Upper lobe of left lung (tissue), 4 donors: ENCODE measurements around the gene KCTD4.

Source experiments
- POLR2A ChIP-seq, 4 donors: fragments of 450-650 bp; IDR thresholded peaks; one replicate each; pipeline ENCODE4 v1.5.1; 2016 to 2017; ENCODE audit warnings: antibody characterized with exemption in 4 of 4, mild to moderate bottlenecking in 2 of 4
- POLR2AphosphoS5 ChIP-seq, 2 donors: sonication (generic); formaldehyde crosslinking; IDR thresholded peaks; one replicate each; pipeline ENCODE4 v1.5.1; 2017; ENCODE audit warnings: antibody characterized with exemption in 2 of 2
- TF ChIP-seq, protein P1 (sequence below), 6 experiments: fragments of 450-650 bp in 4 of 6; fragments of 200-600 bp in 2 of 6; sonication (generic) in 2 of 6; IDR thresholded peaks; one replicate each; pipeline ENCODE4 v1.5.1; 2016 to 2019; ENCODE audit warnings: antibody characterized with exemption in 6 of 6

DNA sequence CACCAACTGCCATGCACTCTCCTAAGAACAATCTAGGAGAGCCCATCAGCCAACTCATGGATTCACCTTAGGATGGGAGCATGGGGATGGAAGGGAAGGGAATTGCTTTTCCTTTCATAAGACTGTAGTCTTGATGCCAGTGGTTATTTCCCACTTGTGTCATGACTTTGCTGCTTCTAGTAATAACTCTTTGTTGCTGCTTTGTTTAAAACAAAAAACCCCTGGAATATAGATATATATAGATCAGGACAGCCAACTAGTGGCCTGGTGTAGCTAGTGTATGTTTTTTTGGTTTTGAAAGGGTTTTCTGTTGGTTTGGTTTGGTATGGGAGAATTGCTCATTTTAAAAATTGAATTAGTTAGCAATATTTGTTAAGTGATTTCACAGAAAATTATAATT lies 39.3 kb upstream of the KCTD4 start:
- TF ChIP-seq, protein P1, sequence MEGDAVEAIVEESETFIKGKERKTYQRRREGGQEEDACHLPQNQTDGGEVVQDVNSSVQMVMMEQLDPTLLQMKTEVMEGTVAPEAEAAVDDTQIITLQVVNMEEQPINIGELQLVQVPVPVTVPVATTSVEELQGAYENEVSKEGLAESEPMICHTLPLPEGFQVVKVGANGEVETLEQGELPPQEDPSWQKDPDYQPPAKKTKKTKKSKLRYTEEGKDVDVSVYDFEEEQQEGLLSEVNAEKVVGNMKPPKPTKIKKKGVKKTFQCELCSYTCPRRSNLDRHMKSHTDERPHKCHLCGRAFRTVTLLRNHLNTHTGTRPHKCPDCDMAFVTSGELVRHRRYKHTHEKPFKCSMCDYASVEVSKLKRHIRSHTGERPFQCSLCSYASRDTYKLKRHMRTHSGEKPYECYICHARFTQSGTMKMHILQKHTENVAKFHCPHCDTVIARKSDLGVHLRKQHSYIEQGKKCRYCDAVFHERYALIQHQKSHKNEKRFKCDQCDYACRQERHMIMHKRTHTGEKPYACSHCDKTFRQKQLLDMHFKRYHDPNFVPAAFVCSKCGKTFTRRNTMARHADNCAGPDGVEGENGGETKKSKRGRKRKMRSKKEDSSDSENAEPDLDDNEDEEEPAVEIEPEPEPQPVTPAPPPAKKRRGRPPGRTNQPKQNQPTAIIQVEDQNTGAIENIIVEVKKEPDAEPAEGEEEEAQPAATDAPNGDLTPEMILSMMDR (IDR thresholded peaks at IDR 0.05) = no peak
- no peak for TF ChIP-seq POLR2AphosphoS5 (IDR thresholded peaks at IDR 0.05)
- TF ChIP-seq POLR2A (IDR thresholded peaks at IDR 0.05) = no peak
